ENCODE measurements around the gene BTG4. TPM values are rescaled to one million over a fixed set of nuclear protein-coding genes. Genes with fewer than 3 reads are reported as not detected.
A peak's percentile ranks its signal among the peaks of the same experiment; 100 is the strongest.

BTG4 gene
- total RNA-seq, 1 donor from 2014 or later, result not detected

- no peak for DNase-seq (ENCODE audit: low spot score in 2 of 2, unreplicated experiment in 2 of 2)
- H3K4me1 Mint-ChIP-seq, result peaks cover 13% of the 10 kb centered on the region
- no peak overlapping the region for H3K4me3 Mint-ChIP-seq
- no peaks in the 10 kb centered on the region for H3K36me3 Mint-ChIP-seq
- no peak for TF ChIP-seq CTCF (IDR thresholded peaks at IDR 0.05; ENCODE audit: unreplicated experiment)
- H3K27ac Mint-ChIP-seq, result peak overlapping the region; percentile 24
- H3K27me3 Mint-ChIP-seq (ENCODE audit: low read depth), result no peaks in the 10 kb centered on the region
- no peaks in the 10 kb centered on the region for H3K9me3 Mint-ChIP-seq
These were observed 14.3 kb upstream of the BTG4 start for GRCh38 chr11:111526501-111526900.

GRCh38 chr11:111525456-111525855 lies 13.3 kb upstream of the BTG4 start:
- no peaks in the 10 kb centered on the region for H3K36me3 Mint-ChIP-seq
- H3K4me1 Mint-ChIP-seq, result peaks cover 18% of the 10 kb centered on the region
- H3K27me3 Mint-ChIP-seq (ENCODE audit: low read depth), result no peaks in the 10 kb centered on the region
- no peak overlapping the region for H3K4me3 Mint-ChIP-seq
- H3K27ac Mint-ChIP-seq, result no peak overlapping the region
- TF ChIP-seq CTCF (IDR thresholded peaks at IDR 0.05; ENCODE audit: unreplicated experiment), result no peak
- H3K9me3 Mint-ChIP-seq, result no peaks in the 10 kb centered on the region
- no peak for DNase-seq (ENCODE audit: low spot score in 2 of 2, unreplicated experiment in 2 of 2)

GRCh38 chr11:111524056-111524455 lies 11.9 kb upstream of the BTG4 start:
- no peaks in the 10 kb centered on the region for H3K27me3 Mint-ChIP-seq (ENCODE audit: low read depth)
- DNase-seq (ENCODE audit: low spot score in 2 of 2, unreplicated experiment in 2 of 2), result no peak
- H3K36me3 Mint-ChIP-seq, result no peaks in the 10 kb centered on the region
- no peaks in the 10 kb centered on the region for H3K9me3 Mint-ChIP-seq
- TF ChIP-seq CTCF (IDR thresholded peaks at IDR 0.05; ENCODE audit: unreplicated experiment), result no peak
- no peak overlapping the region for H3K4me3 Mint-ChIP-seq
- H3K4me1 Mint-ChIP-seq, result peaks cover 16% of the 10 kb centered on the region
- H3K27ac Mint-ChIP-seq, result no peak overlapping the region

GRCh38 chr11:111523343-111523742 lies 11.2 kb upstream of the BTG4 start:
- H3K4me3 Mint-ChIP-seq, result no peak overlapping the region
- H3K27me3 Mint-ChIP-seq (ENCODE audit: low read depth), result no peaks in the 10 kb centered on the region

GRCh38 chr11:111522426-111522825 lies 10.2 kb upstream of the BTG4 start:
- no peaks in the 10 kb centered on the region for H3K9me3 Mint-ChIP-seq
- H3K4me3 Mint-ChIP-seq, result no peak overlapping the region
- no peak for TF ChIP-seq CTCF (IDR thresholded peaks at IDR 0.05; ENCODE audit: unreplicated experiment)
- peaks cover 16% of the 10 kb centered on the region for H3K4me1 Mint-ChIP-seq
- no peak for DNase-seq (ENCODE audit: low spot score in 2 of 2, unreplicated experiment in 2 of 2)
- no peaks in the 10 kb centered on the region for H3K36me3 Mint-ChIP-seq
- no peaks in the 10 kb centered on the region for H3K27me3 Mint-ChIP-seq (ENCODE audit: low read depth)
- no peak overlapping the region for H3K27ac Mint-ChIP-seq

More at GRCh38 chr11:111523343-111523742, 11.2 kb upstream of the BTG4 start:
- Mint-ChIP-seq H3K27ac (no peak overlapping the region), H3K9me3 (no peaks in the 10 kb centered on the region), H3K36me3 (no peaks in the 10 kb centered on the region), H3K4me1 (peaks cover 16% of the 10 kb centered on the region)
- DNase-seq (ENCODE audit: low spot score in 2 of 2, unreplicated experiment in 2 of 2), result no peak
- TF ChIP-seq CTCF (IDR thresholded peaks at IDR 0.05; ENCODE audit: unreplicated experiment), result no peak

GRCh38 chr11:111521135-111521534 lies 8.9 kb upstream of the BTG4 start:
- no peak for DNase-seq (ENCODE audit: low spot score in 2 of 2, unreplicated experiment in 2 of 2)
- Mint-ChIP-seq H3K4me1 (peaks cover 7% of the 10 kb centered on the region), H3K4me3 (no peak overlapping the region), H3K36me3 (no peaks in the 10 kb centered on the region), H3K27ac (no peak overlapping the region), H3K9me3 (no peaks in the 10 kb centered on the region), H3K27me3 (ENCODE audit: low read depth) (no peaks in the 10 kb centered on the region)
- no peak for TF ChIP-seq CTCF (IDR thresholded peaks at IDR 0.05; ENCODE audit: unreplicated experiment)
